Right lobe of liver (tissue), 6 donors: ENCODE measurements around the gene HDAC1. TPM values are rescaled to one million over a fixed set of nuclear protein-coding genes. Genes with fewer than 3 reads are reported as not detected.
A peak's percentile ranks its signal among the peaks of the same experiment; 100 is the strongest.

Experiments
- ATAC-seq, 4 donors: fragments of 200-7000 bp; cut with Tn5 transposase; one replicate each; pipeline ENCODE4 v1.9.1; 2020; ENCODE audit warnings: mild to moderate bottlenecking in 4 of 4, moderate library complexity in 4 of 4
- DNase-seq, 3 donors: peaks; one replicate each; pipeline ENCODE4 v3.0.0-alpha.2; 2020
- H3K27ac ChIP-seq, 3 donors: fragments of 200-600 bp; one replicate each; pipeline ENCODE4 v1.8.0; 2022
- H3K27me3 ChIP-seq, 2 donors: fragments of 200-600 bp; one replicate each; pipeline ENCODE4 v1.8.0; 2022
- H3K36me3 ChIP-seq, 4 donors: fragments of 200-600 bp; sonication (generic) in 1 of 4; one replicate each; pipeline versions ENCODE4 v1.5.1 to v1.8.0; 2017 to 2022; ENCODE audit warnings: control low read depth in 1 of 4
- H3K4me1 ChIP-seq, 4 donors: fragments of 200-600 bp; sonication (generic) in 1 of 4; one replicate each; pipeline versions ENCODE4 v1.5.1 to v1.8.0; 2017 to 2022; ENCODE audit warnings: control low read depth in 1 of 4
- H3K4me3 ChIP-seq, 3 donors: fragments of 200-600 bp; one replicate each; pipeline ENCODE4 v1.8.0; 2022
- H3K9me3 ChIP-seq, 4 donors: fragments of 200-600 bp; sonication (generic) in 1 of 4; one replicate each; pipeline versions ENCODE4 v1.5.1 to v1.8.0; 2017 to 2022; ENCODE audit warnings: control low read depth in 1 of 4
- POLR2A ChIP-seq: fragments of 450-650 bp; IDR thresholded peaks from one replicate; pipeline ENCODE4 v1.6.1; 2017; ENCODE audit warnings: antibody characterized with exemption, mild to moderate bottlenecking
- WGBS: methylation state at CpG from one replicate; pipeline ENCODE4 v1.1.6; 2018; ENCODE audit warnings: low coverage, low lambda C conversion rate; ENCODE audit not compliant: insufficient coverage; ENCODE audit errors: missing lambda C conversion rate; 5-methylcytosine and 5-hydroxymethylcytosine counted together
- intact Hi-C, 2 donors: fragments of 100-400 bp; cut with DNase I; formaldehyde crosslinking; loops; one replicate each; pipeline versions ENCODE4 v1.11.2 to v1.14.1; 2022
- total RNA-seq, 6 experiments: library from RNA; depleted of rRNA in 2 of 6; stranded (reverse); fragments of >200 nt in 2 of 6; fragmentation: NEBNext Ultra II Directional in 3 of 6; extraction: Animal tissue kit (Norgen Biotek cat#: 25700) in 3 of 6; gene quantifications; one replicate each; pipeline versions ENCODE4 v1.1.0 to v1.2.4, GENCODE V29; 2016 to 2023
- TF ChIP-seq, protein P1 (sequence below), 4 donors: fragments of 200-600 bp in 3 of 4; fragments of 450-650 bp in 1 of 4; IDR thresholded peaks; one replicate each; pipeline versions ENCODE4 v1.5.1 to v1.8.0; 2016 to 2022; ENCODE audit warnings: antibody characterized with exemption in 4 of 4, mild to moderate bottlenecking in 2 of 4
- donor health status: DM: no; HTN: yes; CAD: no.
- donor health status: DM: no; HTN: no; CAD: no.
- donor health status: DM: no; HTN: no; CAD: no.
- donor health status: DM: no; HTN: yes; CAD: no.
- donor health status: DM: no; HTN: yes; CAD: no.

HDAC1 gene
- total RNA-seq, 6 experiments from 2014 or later: 24.0 to 40.6 (median 32.4) TPM

DNA sequence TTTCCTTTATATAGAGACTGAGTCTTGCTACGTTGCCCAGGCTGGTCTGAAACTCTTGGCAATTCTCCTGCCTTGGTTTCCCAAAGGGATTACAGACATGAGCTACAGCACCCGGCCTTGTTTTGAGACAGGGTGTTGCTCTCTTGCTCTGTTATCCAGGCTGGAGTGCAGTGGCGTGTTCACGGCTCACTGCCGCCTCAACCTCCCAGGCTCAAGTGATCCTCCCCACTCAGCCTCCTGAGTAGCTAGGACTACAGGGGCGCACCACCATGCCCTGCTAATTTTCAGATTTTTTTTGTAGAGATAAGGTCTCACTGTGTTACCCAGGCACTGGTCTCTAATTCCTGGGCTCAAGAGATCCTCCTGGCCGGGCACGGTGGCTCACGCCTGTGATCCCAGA is 26.0 kb upstream of the HDAC1 start:
- DNase-seq (no peak), ATAC-seq (no peak)
- TF ChIP-seq, protein P1, sequence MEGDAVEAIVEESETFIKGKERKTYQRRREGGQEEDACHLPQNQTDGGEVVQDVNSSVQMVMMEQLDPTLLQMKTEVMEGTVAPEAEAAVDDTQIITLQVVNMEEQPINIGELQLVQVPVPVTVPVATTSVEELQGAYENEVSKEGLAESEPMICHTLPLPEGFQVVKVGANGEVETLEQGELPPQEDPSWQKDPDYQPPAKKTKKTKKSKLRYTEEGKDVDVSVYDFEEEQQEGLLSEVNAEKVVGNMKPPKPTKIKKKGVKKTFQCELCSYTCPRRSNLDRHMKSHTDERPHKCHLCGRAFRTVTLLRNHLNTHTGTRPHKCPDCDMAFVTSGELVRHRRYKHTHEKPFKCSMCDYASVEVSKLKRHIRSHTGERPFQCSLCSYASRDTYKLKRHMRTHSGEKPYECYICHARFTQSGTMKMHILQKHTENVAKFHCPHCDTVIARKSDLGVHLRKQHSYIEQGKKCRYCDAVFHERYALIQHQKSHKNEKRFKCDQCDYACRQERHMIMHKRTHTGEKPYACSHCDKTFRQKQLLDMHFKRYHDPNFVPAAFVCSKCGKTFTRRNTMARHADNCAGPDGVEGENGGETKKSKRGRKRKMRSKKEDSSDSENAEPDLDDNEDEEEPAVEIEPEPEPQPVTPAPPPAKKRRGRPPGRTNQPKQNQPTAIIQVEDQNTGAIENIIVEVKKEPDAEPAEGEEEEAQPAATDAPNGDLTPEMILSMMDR (IDR thresholded peaks at IDR 0.05): no peak
- no peak for TF ChIP-seq POLR2A
- Histone ChIP-seq H3K4me1 (no peaks in the 10 kb centered on the region), H3K9me3 (no peaks in the 10 kb centered on the region), H3K27me3 (no peaks in the 10 kb centered on the region), H3K27ac (no peak overlapping the region), H3K4me3 (no peak overlapping the region), H3K36me3 (no peaks in the 10 kb centered on the region)
- WGBS: 89% methylated on average over 3 of the region's 9 CpGs
- intact Hi-C loops: no loop called here

DNA sequence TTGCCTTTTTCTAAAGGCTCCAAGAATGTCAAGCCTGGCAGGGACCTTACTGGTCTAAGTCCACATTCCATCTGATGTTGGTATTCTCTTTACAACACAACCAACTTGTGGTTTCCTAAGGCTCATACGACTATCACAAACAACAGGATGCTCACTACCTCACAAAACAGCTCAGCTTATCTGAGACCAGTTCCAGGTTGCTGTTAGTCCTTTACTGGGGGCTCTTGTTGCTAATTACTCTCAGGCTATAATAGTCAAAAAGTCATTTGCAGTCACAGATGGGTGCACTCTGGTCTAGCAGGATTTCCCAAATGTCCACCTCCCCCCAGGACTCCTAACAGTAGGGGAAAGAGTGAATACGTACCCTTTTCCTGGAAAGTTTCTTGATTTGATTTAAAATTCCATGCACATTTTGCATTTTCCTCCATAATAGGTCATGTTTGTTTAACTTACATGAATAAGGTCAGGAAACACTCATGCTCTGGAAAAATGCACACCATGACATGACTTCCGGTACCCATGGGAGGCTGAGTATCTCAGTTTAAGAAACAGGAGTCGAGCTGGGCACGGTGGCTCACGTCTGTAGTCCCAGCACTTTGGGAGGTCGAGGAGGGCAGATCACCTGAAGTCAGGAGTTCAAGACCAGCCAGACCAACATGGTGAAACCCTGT is 24.8 kb upstream of the HDAC1 start:
- no peak for DNase-seq
- Histone ChIP-seq H3K27ac (no peak overlapping the region), H3K36me3 (no peaks in the 10 kb centered on the region), H3K27me3 (no peaks in the 10 kb centered on the region), H3K4me3 (no peak overlapping the region), H3K4me1 (no peaks in the 10 kb centered on the region), H3K9me3 (no peaks in the 10 kb centered on the region)
- intact Hi-C loops: no loop called here
- peak in 3 of 4 donors; percentile 30 to 65 (median 48) for ATAC-seq
- no peak for TF ChIP-seq POLR2A
- TF ChIP-seq, protein P1 (IDR thresholded peaks at IDR 0.05): no peak
- 52% methylated on average over 4 of the region's 7 CpGs for WGBS

DNA sequence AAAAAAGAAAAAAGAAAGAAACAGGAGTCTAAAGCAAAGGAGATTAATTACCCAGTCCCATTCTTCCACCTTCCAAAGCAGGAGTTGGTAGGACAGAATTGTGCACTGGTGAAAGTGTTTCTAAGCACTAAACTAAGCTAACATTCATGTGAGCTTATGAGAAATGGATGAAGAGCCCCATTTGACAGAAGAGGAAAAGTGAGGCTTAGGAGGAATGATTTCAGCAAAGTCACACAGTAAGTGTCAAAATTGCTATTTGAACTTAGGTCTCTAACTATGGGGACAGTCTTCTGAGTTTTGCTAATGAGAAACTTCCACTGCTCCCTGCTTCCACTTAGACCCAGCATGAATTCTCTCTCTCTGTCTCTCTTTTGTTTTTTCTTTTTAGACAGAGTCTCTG is 22.1 kb upstream of the HDAC1 start:
- DNase-seq (no peak), ATAC-seq (no peak)
- Histone ChIP-seq H3K36me3 (no peaks in the 10 kb centered on the region), H3K27me3 (no peaks in the 10 kb centered on the region), H3K4me1 (no peaks in the 10 kb centered on the region), H3K9me3 (no peaks in the 10 kb centered on the region), H3K27ac (no peak overlapping the region), H3K4me3 (no peak overlapping the region)
- intact Hi-C loops: no loop called here
- TF ChIP-seq, protein P1 (IDR thresholded peaks at IDR 0.05): no peak
- no peak for TF ChIP-seq POLR2A

DNA sequence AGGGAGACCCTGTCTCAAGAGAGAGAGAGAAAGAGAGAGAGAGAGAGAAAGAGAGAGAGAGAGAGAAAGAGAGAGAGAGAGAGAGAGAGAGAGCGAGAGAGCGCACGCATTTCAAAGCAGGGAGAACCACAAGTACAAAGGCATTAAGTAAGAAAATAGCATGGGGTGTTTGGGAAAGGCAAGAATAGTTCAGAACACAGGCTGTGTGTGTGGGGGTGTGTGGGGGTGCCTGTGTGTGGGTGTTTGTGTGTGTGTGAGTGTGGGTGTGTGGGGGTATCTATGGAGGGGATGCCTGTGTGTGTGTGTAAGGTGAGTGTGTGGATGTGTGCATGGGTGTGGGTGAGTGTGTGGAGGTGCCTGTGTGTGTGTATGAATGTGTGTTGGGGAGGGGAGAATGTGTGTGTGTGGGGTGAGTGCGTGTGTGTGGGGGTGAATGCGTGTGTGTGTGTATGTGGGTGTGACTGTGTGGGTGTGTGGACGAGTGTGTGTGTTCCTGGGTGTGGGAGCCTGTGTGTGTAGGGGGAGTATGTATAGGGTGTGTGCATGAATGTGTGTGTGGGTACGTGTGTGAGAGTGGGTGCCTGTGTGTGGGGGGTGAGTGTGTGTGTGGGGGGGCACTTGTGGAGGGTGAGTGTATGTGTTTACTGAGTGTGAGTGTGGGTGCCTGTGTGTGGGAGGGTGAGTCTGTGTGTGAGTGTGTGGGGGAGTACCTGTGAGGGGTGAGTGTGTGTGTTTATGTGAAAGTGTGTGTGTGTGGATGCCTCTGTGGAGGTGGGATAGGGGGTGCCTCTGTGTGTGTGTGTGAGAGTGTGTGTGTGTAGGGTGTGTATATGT is 19.1 kb upstream of the HDAC1 start:
- Histone ChIP-seq H3K27ac (no peak overlapping the region), H3K27me3 (no peaks in the 10 kb centered on the region), H3K36me3 (no peaks in the 10 kb centered on the region), H3K9me3 (no peaks in the 10 kb centered on the region), H3K4me1 (no peaks in the 10 kb centered on the region), H3K4me3 (no peak overlapping the region)
- DNase-seq (no peak), ATAC-seq (no peak)
- intact Hi-C loops: no loop called here
- TF ChIP-seq POLR2A: no peak
- TF ChIP-seq, protein P1 (IDR thresholded peaks at IDR 0.05): no peak
- 81% methylated on average over 7 of the region's 7 CpGs for WGBS
